ENCODE measurements around the gene IGFLR1.
"Not testable (repeated sequence)": the region's sequence is repeated elsewhere in the genome, so short reads cannot be mapped to it uniquely, and the experiment has no call there.

IGFLR1 gene

DNA sequence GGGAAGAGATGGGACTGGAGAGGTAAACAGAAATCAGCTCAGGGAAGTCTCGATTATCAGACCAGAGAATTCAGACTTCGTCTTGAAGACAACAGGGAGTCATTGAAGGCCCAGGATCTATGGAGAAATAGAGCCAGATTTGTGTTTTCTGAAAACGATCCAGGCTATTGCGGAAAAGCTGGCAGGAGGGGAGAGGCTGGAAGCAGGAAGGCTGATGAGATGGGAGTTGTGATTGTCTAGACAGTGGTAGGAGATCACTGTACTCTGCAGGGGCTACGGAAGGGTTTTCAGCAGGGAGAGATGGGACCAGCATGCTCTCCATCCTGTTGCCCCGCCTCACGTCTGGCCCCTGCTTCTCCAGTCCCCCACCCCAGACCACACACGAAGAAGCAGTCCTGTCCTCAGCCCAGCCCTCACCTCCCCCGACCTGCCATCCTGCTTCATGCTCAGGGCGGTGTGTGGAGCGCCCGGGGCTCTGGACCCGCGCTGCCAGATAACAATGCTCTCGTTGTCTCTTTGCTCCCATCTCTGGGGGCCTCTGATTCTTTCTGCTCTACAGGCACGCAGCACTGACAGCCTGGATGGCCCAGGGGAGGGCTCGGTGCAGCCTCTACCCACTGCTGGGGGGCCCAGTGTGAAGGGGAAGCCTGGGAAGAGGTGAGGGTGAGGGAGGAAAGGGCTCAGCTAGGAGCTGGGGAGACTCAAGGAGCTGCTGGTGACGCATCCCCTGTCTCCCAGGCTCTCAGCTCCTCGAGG is 35.0 kb upstream of the IGFLR1 start:
- no peak for DNase-seq (ENCODE audit: low spot score)

- no peak for DNase-seq (ENCODE audit: low spot score)
Measured at GRCh38 chr19:35776102-35776788, 34.0 kb upstream of the IGFLR1 start.

GRCh38 chr19:35775298-35776101 is 33.2 kb upstream of the IGFLR1 start, which contains the start of gene ARHGAP33:
Gene ARHGAP33, plus strand, starts transcription at chr19:35775564. Its CDS starts 95 bp downstream, at chr19:35775659.
- DNase-seq (ENCODE audit: low spot score) = peak; percentile 99

- DNase-seq (ENCODE audit: low spot score) = no peak
Measured at GRCh38 chr19:35775046-35775297, 32.7 kb upstream of the IGFLR1 start.

DNA sequence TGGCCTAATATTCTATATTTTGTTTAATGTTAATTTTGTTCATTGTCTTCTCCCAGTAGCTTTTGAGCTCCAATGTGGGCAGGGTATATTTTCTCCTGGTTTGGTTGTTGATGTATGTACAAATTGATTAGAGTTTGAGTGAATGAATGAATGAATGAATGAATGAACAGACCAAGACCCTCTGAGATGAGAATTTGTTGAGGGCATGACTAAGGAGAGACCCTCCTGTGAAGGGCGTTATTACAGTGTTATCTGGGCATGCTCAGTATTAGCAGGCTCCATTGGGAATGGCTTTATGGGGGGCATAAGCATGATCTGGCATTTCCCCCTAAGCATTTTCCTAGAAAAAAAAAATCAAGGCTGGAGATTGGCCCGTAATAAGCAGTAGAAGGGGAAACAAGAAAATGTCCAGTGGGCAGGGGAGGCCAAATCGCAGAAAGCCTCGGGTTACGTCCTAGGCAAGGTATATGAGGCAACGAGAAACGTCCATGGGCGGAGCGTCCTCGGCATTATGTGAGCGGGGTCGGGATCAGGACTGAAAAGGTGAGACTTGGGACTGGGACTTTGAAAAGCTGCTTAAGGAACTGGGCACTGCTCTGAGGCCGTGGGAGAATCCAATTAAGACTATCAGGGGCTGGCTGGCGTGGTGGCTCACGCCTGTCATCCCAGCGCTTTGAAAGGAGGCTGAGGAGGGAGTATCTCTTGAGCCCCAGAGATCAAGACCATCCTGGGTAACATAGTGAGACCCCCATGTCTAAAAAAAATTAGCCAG is 32.2 kb upstream of the IGFLR1 start:
- DNase-seq (ENCODE audit: low spot score) = no peak

DNA sequence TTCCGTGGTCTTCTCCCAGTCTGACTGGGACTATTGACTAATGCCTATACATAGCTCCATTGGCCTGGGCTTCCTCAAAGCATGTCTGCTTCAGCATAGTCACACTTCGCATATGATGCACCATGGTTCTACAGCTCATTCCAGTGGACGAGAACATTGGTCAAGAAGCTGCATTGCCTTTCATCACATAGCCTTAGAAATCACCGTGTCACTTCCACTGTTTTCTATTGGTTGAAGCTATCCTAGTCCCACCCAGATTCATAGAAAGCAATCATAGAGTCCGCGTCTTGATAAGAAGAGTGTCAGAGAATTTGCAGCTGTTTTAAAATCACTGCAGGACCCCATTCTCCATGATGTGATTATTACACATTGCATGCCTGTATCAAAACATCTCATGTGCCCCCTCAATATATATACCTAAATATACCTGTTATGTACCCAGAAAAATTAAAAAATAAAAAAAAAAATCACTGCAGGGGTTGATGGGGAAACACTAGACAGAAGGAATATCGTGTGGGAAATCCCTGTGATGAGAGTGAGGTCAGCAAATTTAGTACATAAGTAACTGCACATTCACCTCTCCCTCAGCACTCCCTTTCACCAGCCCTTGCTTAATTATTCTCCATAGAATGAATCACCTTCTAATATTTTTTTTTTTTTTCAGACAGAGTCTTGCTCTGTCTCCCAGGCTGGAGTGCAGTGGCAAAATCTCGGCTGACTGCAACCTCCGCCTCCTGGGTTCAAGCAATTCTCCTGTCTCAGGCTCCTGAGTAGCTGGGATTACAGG is 31.0 kb upstream of the IGFLR1 start:
- no peak for DNase-seq (ENCODE audit: low spot score)

DNA sequence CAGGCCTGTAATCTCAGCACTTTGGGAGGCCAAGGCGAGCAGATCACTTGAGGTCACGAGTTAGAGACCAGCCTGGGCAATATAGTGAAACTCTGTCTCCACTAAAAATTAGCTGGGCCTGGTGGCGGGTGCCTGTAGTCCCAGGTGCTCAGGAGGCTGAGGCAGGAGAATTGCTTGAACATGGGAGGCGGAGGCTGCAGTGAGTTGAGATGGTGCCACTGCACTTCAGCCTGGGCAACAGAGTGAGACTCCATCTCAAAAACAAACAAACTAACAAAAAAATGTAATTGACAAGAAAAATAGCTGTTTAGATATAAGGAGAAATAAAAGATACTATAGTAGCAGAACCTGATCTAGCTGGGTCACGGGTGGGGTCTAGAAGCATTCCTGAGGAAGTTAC is 30.1 kb upstream of the IGFLR1 start:
- not testable (repeated sequence) for DNase-seq (ENCODE audit: low spot score)

DNA sequence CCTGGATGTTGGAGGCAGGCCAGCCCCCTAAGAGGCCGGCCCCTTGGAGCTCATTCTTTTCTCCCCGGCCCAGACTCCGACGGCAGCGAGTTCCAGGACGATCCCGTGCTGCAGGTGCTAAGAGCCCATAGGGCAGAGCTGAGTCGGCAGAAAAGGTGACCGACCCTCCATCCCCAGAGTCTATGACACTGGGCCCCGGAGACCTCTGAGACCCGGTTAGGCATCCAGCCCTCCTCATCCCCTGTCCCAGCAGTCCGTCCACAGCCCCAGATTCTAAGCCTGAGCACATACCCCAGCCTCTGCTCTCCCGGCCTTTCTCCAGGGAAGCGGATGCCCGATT is 25.8 kb upstream of the IGFLR1 start:
- DNase-seq (ENCODE audit: low spot score) = no peak

- no peak for DNase-seq (ENCODE audit: low spot score)
Measured at GRCh38 chr19:35767288-35768081, 25.2 kb upstream of the IGFLR1 start.

DNA sequence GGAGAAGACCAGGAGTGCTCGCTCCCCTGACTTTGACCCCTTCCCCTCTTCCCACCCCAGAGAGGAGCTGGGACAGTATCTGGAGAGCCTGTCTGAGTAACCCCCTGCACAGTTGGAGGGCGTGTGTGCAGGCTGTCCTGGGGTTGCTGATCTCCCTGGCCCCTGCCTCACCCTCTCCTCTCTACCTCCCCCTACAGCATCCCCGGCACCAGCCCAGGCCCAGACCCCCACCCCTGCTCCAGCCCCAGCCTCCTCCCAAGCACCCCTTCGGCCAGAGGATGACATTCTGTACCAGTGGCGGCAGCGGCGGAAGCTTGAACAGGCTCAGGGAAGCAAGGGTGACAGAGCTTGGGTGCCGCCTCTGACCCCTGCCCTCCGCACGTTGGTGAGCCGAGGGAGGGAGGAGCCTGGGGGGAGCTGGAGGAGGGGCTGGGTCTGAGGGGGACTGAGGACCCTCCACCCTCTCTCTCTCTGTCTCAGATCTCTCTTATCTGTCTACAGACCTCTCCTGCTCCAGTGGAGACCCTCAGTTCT is 24.4 kb upstream of the IGFLR1 start:
- DNase-seq (ENCODE audit: low spot score) = no peak

DNA sequence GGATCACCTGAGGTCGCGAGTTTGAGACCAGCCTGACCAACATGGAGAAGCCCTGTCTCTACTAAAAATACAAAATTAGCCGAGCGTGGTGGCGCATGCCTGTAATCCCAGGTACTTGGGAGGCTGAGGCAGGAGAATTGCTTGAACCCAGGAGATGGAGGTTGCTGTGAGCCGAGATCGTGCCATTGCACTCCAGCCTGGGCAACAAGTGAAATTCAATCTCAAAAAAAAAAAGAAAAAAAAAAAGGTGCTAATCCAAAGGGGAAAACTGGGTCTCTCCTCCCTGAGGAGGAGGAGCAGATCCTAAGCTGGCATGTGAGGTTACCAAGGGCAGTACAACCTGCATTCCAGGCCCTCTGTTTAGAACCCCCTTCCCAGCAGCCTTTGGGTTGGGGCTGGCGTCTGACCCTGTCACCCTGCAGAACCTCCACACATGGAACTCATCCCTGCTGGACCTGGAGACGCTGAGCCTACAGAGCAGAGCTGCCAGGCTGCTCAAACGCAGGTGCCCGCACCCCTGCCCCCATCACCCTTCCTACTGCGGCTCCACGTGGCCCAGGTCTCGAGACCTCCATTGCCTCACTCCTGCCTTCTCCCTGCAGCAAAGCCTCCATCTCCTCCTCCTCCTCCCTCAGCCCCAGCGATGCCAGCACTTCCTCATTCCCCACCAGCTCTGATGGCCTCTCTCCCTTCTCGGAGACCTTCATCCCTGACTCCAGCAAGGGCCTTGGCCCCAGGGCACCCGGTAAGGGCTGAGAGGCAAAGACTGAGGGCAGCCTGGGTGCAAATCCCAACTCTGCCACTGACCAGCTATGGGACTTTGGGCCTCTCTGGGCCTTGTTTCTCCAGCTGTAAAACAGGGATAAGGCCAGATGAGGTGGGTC is 22.4 kb upstream of the IGFLR1 start:
- DNase-seq (ENCODE audit: low spot score) = no peak

DNA sequence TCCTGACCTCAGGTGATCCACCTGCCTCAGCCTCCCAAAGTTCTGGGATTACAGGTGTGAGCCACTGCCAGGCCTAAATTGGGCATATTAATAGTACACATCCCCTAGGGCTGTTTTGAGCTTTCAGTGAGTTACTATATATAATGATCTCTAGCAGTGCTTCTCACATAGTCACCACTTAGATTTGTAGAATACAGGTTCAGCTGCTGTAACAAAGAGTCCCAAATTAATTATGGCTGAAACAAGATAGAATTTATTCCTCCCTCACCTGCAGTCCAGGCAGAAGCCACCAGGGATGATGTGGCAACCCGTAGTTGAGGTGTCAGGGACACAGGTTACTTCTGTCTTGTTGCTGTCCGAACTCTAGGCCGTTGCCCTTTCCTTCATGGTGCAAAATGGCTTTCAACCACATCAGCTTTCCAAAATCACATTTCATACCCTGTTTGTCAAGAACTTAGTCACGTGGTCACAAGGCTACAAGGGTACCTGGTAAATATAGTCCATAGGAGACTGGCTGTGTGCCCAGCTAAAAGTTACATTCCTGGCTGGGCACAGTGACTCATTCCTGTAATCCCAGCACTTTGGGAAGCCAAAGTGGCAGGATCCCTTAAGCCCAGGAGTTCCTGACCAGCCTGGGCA is 18.6 kb upstream of the IGFLR1 start:
- DNase-seq (ENCODE audit: low spot score) = no peak

- no peak for DNase-seq (ENCODE audit: low spot score)
Measured at GRCh38 chr19:35759697-35760096, 17.4 kb upstream of the IGFLR1 start.

DNA sequence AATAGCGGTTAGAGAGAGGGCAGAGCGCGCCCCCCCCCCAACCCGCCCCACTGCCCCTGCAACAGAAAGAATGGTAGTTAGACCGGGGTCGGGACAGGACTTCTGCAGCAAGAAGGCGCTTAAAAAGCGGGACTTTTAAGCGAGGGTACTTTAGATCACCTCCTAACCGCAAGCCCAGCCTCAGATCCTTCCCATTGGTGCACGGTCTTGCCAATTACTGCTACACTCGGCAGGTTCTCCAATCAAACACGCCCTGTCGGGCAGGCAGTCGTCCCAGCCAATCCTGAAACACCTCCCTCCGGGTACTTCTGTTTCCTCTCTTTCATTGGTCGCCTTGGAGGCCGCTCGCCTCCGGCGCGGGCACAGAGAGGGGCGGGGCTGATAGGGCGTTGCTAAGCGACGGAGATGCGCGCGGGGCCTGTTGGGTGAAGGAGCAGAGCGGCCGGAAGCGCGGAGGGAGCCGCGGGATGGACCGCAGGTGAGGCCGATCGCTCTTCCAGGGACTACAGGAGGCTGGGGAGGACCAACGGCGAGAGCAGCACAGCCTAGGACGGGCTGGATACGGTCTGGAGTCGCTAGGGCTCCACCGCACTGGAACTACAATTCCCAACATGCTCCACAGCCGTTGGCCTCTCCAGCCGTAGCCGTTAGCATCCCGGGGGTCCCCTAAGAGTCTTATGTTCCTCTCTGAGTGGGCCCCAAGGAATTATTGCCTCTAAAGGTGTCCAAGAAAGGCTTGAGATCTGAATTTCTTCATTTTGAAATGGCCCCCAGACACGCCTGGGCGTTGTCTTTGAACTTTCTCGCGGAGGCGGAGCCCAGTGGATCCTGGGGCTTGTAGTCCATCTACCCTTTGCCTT is 15.7 kb upstream of the IGFLR1 start, which contains the start of gene PROSER3:
Gene PROSER3, plus strand, starts transcription at position 428 of the 860 bp plus-strand sequence. Its CDS starts 40 bp downstream, at position 468.
- DNase-seq (ENCODE audit: low spot score) = peak; percentile 100

GRCh38 chr19:35757231-35757748 is 15.0 kb upstream of the IGFLR1 start:
- DNase-seq (ENCODE audit: low spot score) = no peak

- no peak for DNase-seq (ENCODE audit: low spot score)
Measured at GRCh38 chr19:35756377-35757230, 14.4 kb upstream of the IGFLR1 start, which contains the start of gene HSPB6. Gene HSPB6, minus strand, starts transcription at chr19:35757029. Its CDS starts 21 bp downstream, at chr19:35757008.

All from CD4-positive, alpha-beta T cell treated with Interleukin-15 for 4 hours (primary cell).